ENCODE data around the gene MYL6.
"Not testable (repeated sequence)": the region's sequence is repeated elsewhere in the genome, so short reads cannot be mapped to it uniquely, and the experiment has no call there.

MYL6 gene

GRCh38 chr12:56156464-56157200 lies 1.5 kb upstream of the MYL6 start:
- not testable (repeated sequence) for FAIRE-seq; DNase-seq (ENCODE audit: low spot score)

GRCh38 chr12:56157201-56158028 lies 744 bp upstream of the MYL6 start:
- no peak for FAIRE-seq
- peak; percentile 82 for DNase-seq (ENCODE audit: low spot score)

GRCh38 chr12:56158926-56159461 lies 835 bp downstream of the MYL6 start:
- DNase-seq (ENCODE audit: low spot score) (peak; percentile 43), FAIRE-seq (no peak)

GRCh38 chr12:56159482-56160192 lies 1.5 kb downstream of the MYL6 start:
- FAIRE-seq (no peak), DNase-seq (ENCODE audit: low spot score) (no peak)

GRCh38 chr12:56160193-56160763 lies 2.1 kb downstream of the MYL6 start:
- FAIRE-seq: no peak

GRCh38 chr12:56160894-56161689 lies 2.9 kb downstream of the MYL6 start:
- FAIRE-seq (no peak), DNase-seq (ENCODE audit: low spot score) (no peak)

More at GRCh38 chr12:56160193-56160763, 2.1 kb downstream of the MYL6 start:
- DNase-seq (ENCODE audit: low spot score): no peak

- FAIRE-seq: no peak
- no peak for DNase-seq (ENCODE audit: low spot score)
Measured at GRCh38 chr12:56161690-56162351, 3.7 kb downstream of the MYL6 start.

- FAIRE-seq: no peak
- DNase-seq (ENCODE audit: low spot score): no peak
Measured at GRCh38 chr12:56162468-56163290, 4.5 kb downstream of the MYL6 start.

- FAIRE-seq (no peak), DNase-seq (ENCODE audit: low spot score) (no peak)
Measured at GRCh38 chr12:56163533-56164344, 5.6 kb downstream of the MYL6 start.

GRCh38 chr12:56164345-56164729 lies 6.2 kb downstream of the MYL6 start:
- no peak for FAIRE-seq
- DNase-seq (ENCODE audit: low spot score): no peak

- DNase-seq (ENCODE audit: low spot score) (no peak), FAIRE-seq (no peak)
Measured at GRCh38 chr12:56165369-56165768, 7.2 kb downstream of the MYL6 start.

- no peak for FAIRE-seq
Measured at GRCh38 chr12:56169229-56169759, 11.1 kb downstream of the MYL6 start.

GRCh38 chr12:56172839-56173238 lies 14.7 kb downstream of the MYL6 start:
- no peak for FAIRE-seq

More at GRCh38 chr12:56169229-56169759, 11.1 kb downstream of the MYL6 start:
- DNase-seq (ENCODE audit: low spot score): no peak

GRCh38 chr12:56178347-56178746 lies 20.2 kb downstream of the MYL6 start:
- DNase-seq (ENCODE audit: low spot score): no peak
- FAIRE-seq: no peak

More at GRCh38 chr12:56172839-56173238, 14.7 kb downstream of the MYL6 start:
- DNase-seq (ENCODE audit: low spot score): no peak

GRCh38 chr12:56186957-56187356 lies 28.8 kb downstream of the MYL6 start:
- FAIRE-seq (no peak), DNase-seq (ENCODE audit: low spot score) (no peak)

GRCh38 chr12:56188131-56188777 lies 30.1 kb downstream of the MYL6 start:
- no peak for FAIRE-seq

GRCh38 chr12:56188778-56189098 lies 30.6 kb downstream of the MYL6 start:
- FAIRE-seq (no peak), DNase-seq (ENCODE audit: low spot score) (no peak)

More at GRCh38 chr12:56188131-56188777, 30.1 kb downstream of the MYL6 start:
- DNase-seq (ENCODE audit: low spot score): no peak

All from urothelium cell line (cell line).